Endothelial cell of umbilical vein (primary cell): ENCODE results near the gene GYPC. TPM values are rescaled to one million over a fixed set of nuclear protein-coding genes. Genes with fewer than 3 reads are reported as not detected.

Experiments used
- BruUV-seq: library from RNA; stranded (reverse); fragments of 400-500 nt; replicated peaks from 2 replicates; lab custom pipeline; 2021; lab: Mats Ljungman, UMichigan
- CTCF ChIA-PET: fragments of 300-600, 350-600 bp; sonication (Branson Sonifier 250); formaldehyde crosslinking; loops from one replicate; lab custom pipeline; 2021; ENCODE audit warnings: antibody characterized with exemption, inconsistent platforms; lab: Charles Lee
- POLR2A ChIA-PET: fragments of 300-600, 350-600 bp; sonication (Branson Sonifier 250); formaldehyde crosslinking; loops from one replicate; lab custom pipeline; 2021; ENCODE audit warnings: antibody characterized with exemption, inconsistent platforms; lab: Charles Lee
- DNase-seq: peaks from one replicate; pipeline ENCODE4 v3.0.0-alpha.2; 2011; ENCODE audit warnings: low read depth, low spot score
- FAIRE-seq: peaks from 2 replicates; lab custom pipeline; 2011; peaks lifted over from hg19 to GRCh38; lab: Jason Lieb, UNC
- H2AFZ ChIP-seq: 2 replicates; pipeline ENCODE4 v1.6.0; 2012; ENCODE audit warnings: low read depth, low read length, control low read depth, inconsistent platforms
- H3K27ac ChIP-seq: 2 replicates; pipeline ENCODE4 v1.5.1; 2011; ENCODE audit warnings: low read depth, mild to moderate bottlenecking, control low read depth, low read length, moderate library complexity; ENCODE audit not compliant: insufficient read depth
- H3K27me3 ChIP-seq, 2 experiments: 2 replicates each; pipeline versions ENCODE4 v1.6.0 to v1.6.1; 2011; ENCODE audit warnings: low read length in 2 of 2, mixed read lengths in 1 of 2; ENCODE audit not compliant: control insufficient read depth in 2 of 2, insufficient read depth in 2 of 2
- H3K36me3 ChIP-seq, 2 experiments: 2 replicates in 1 of 2; 3 replicates in 1 of 2; pipeline ENCODE4 v1.5.1; 2011; ENCODE audit warnings: low read length in 2 of 2, mild to moderate bottlenecking in 1 of 2, moderate library complexity in 1 of 2; ENCODE audit not compliant: control insufficient read depth in 2 of 2, insufficient read depth in 2 of 2; ENCODE audit errors: extremely low read depth in 1 of 2
- H3K4me1 ChIP-seq: 3 replicates; pipeline ENCODE4 v1.5.1; 2011; ENCODE audit warnings: mild to moderate bottlenecking, low read length; ENCODE audit not compliant: control insufficient read depth, insufficient read depth; ENCODE audit errors: extremely low read depth
- H3K4me2 ChIP-seq: 2 replicates; pipeline ENCODE4 v1.6.1; 2011; ENCODE audit warnings: low read length, control low read depth, mixed read lengths; ENCODE audit not compliant: insufficient read depth
- H3K4me3 ChIP-seq, 3 experiments: fragments of 200-600 bp in 1 of 3; sonication (generic), shearing (Covaris generic) in 1 of 3; replicated peaks in 1 of 3; 2 replicates each; pipeline ENCODE4 v1.5.1; 2011 to 2016; ENCODE audit warnings: control low read depth in 3 of 3, low read length in 3 of 3, mild to moderate bottlenecking in 2 of 3, inconsistent platforms in 1 of 3, low read depth in 1 of 3, moderate library complexity in 1 of 3; ENCODE audit not compliant: insufficient read depth in 1 of 3
- H3K79me2 ChIP-seq: 2 replicates; pipeline ENCODE4 v1.6.0; 2012; ENCODE audit warnings: low read length, inconsistent platforms; ENCODE audit not compliant: control insufficient read depth, insufficient read depth
- H3K9ac ChIP-seq: replicated peaks from 2 replicates; pipeline ENCODE3; 2011; ENCODE audit warnings: low read length, control low read depth; ENCODE audit not compliant: insufficient read depth; ENCODE audit errors: extremely low read depth
- H3K9me1 ChIP-seq: replicated peaks from 3 replicates; pipeline ENCODE4 v1.6.0; 2011; ENCODE audit warnings: mild to moderate bottlenecking, low read length; ENCODE audit not compliant: control insufficient read depth, insufficient read depth; ENCODE audit errors: extremely low read depth
- H3K9me3 ChIP-seq: replicated peaks from 2 replicates; pipeline ENCODE4 v1.5.1; 2012; ENCODE audit warnings: low read length, inconsistent platforms; ENCODE audit not compliant: control insufficient read depth, insufficient read depth
- H4K20me1 ChIP-seq: replicated peaks from 2 replicates; pipeline ENCODE3; 2011; ENCODE audit warnings: mild to moderate bottlenecking, low read length; ENCODE audit not compliant: control insufficient read depth, insufficient read depth; ENCODE audit errors: extremely low read depth
- EZH2 ChIP-seq: IDR thresholded peaks from 2 replicates; pipeline ENCODE4 v1.6.1; 2012; ENCODE audit warnings: borderline replicate concordance, low read depth, mild to moderate bottlenecking, moderate library complexity, low read length, inconsistent platforms; ENCODE audit not compliant: severe bottlenecking
- FOS ChIP-seq: IDR thresholded peaks from 2 replicates; pipeline ENCODE4 v1.6.1; 2011; ENCODE audit warnings: mild to moderate bottlenecking, low read length, moderate library complexity, borderline replicate concordance; ENCODE audit not compliant: insufficient read depth
- GATA2 ChIP-seq: IDR thresholded peaks from 2 replicates; pipeline ENCODE4 v1.7.0; 2011; ENCODE audit warnings: low read depth, mild to moderate bottlenecking, moderate library complexity, mixed read lengths, low read length; ENCODE audit not compliant: insufficient read length, insufficient read depth
- JUN ChIP-seq: IDR thresholded peaks from 2 replicates; pipeline ENCODE4 v1.6.1; 2011; ENCODE audit warnings: borderline replicate concordance, low read depth; ENCODE audit not compliant: insufficient read length, insufficient read depth
- MYC ChIP-seq: IDR thresholded peaks from one replicate; pipeline ENCODE4 v1.6.1; 2011; ENCODE audit warnings: mild to moderate bottlenecking, low read depth, low read length
- POLR2A ChIP-seq: IDR thresholded peaks from 2 replicates; pipeline ENCODE4 v1.6.1; 2012; ENCODE audit warnings: low read depth, mild to moderate bottlenecking, control low read depth, low read length
- POLR2AphosphoS5 ChIP-seq: IDR thresholded peaks from 2 replicates; pipeline ENCODE4 v1.6.1; 2012; ENCODE audit warnings: low read depth, mild to moderate bottlenecking, control low read depth, low read length, moderate library complexity; ENCODE audit not compliant: insufficient read depth
- dilution Hi-C: fragments of 300-500 bp; cut with MboI; formaldehyde crosslinking; loops from one replicate; pipeline ENCODE4 v1.15.0; 2019; ENCODE audit warnings: low sequenced_read_pairs; ENCODE audit not compliant: extremely low pct_ligation_motif_present
- intact Hi-C: fragments of 100-400 bp; cut with micrococcal nuclease; formaldehyde crosslinking; loops from one replicate; pipeline ENCODE4 v1.10.0; 2022
- polyA plus RNA-seq, 4 experiments: library from polyadenylated mRNA; depleted of rRNA in 3 of 4; stranded (reverse) in 3 of 4; unstranded in 1 of 4; fragments of >200 nt; gene quantifications; 2 replicates each; pipeline versions ENCODE4 v1.2.1 to v1.2.3, GENCODE V29; 2011 to 2012; ENCODE audit warnings: missing spikeins in 1 of 4
- total RNA-seq: library from RNA; stranded (reverse); gene quantifications from 2 replicates; pipeline ENCODE4 v1.2.3, GENCODE V29; 2021
- TF ChIP-seq, protein P1 (sequence below): IDR thresholded peaks from 2 replicates; pipeline ENCODE4 v1.6.1; 2011; ENCODE audit not compliant: insufficient read depth, insufficient read length
- TF ChIP-seq, protein P2 (sequence below), 2 donors: IDR thresholded peaks; 1 replicate in 1 of 2; 2 replicates in 1 of 2; pipeline ENCODE4 v1.5.1; 2011; ENCODE audit warnings: low read length in 2 of 2, mild to moderate bottlenecking in 2 of 2, moderate library complexity in 2 of 2, control low read depth in 1 of 2, inconsistent platforms in 1 of 2, low read depth in 1 of 2; ENCODE audit not compliant: insufficient read depth in 1 of 2; ENCODE audit errors: extremely low read depth in 1 of 2

The GYPC gene
- total and polyA plus RNA-seq, 2 donors (not counting 3 experiments of a cell fraction or from before 2014, with no cell fraction given), result 3.5 to 13.3 TPM

DNA sequence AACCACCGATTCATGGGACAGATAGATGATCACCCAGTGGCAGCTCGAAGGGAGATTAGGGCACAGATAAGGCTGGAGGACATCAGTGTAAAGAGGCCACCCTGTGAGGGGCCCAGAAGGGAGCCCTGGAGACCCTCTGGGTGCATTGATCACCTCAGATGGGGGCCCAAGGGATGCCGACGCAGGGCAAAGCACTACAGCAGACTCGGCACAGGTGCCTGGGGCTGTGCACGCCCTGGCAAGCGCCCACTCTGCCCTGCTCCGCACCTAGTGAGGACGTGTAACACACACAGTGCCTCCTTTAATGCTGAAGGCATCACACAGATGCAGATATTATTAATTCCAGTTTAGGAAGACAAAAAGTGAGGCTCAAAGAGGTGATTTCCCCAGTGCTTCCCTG lies 9.5 kb downstream of the GYPC start:
- H3K9me1 ChIP-seq, result no peaks in the 10 kb centered on the region
- dilution Hi-C loops, result no loop called here
- no peak for TF ChIP-seq POLR2A
- no peak for TF ChIP-seq GATA2
- TF ChIP-seq, protein P1, sequence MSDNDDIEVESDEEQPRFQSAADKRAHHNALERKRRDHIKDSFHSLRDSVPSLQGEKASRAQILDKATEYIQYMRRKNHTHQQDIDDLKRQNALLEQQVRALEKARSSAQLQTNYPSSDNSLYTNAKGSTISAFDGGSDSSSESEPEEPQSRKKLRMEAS, result no peak
- no peak for TF ChIP-seq EZH2
- no peak for TF ChIP-seq POLR2AphosphoS5
- no peak for TF ChIP-seq FOS
- no peak for TF ChIP-seq MYC
- no peak for TF ChIP-seq JUN
- TF ChIP-seq, protein P2, sequence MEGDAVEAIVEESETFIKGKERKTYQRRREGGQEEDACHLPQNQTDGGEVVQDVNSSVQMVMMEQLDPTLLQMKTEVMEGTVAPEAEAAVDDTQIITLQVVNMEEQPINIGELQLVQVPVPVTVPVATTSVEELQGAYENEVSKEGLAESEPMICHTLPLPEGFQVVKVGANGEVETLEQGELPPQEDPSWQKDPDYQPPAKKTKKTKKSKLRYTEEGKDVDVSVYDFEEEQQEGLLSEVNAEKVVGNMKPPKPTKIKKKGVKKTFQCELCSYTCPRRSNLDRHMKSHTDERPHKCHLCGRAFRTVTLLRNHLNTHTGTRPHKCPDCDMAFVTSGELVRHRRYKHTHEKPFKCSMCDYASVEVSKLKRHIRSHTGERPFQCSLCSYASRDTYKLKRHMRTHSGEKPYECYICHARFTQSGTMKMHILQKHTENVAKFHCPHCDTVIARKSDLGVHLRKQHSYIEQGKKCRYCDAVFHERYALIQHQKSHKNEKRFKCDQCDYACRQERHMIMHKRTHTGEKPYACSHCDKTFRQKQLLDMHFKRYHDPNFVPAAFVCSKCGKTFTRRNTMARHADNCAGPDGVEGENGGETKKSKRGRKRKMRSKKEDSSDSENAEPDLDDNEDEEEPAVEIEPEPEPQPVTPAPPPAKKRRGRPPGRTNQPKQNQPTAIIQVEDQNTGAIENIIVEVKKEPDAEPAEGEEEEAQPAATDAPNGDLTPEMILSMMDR (IDR thresholded peaks at IDR 0.05; ENCODE audit: extremely low read depth in 1 of 2, insufficient read depth in 1 of 2, low read depth in 1 of 2, low read length in 2 of 2), result no peak
- H3K4me2 ChIP-seq, result no peak overlapping the region
- FAIRE-seq (no peak), DNase-seq (no peak)
- ChIA-PET POLR2A (no interaction called here), CTCF (no interaction called here)
- H3K79me2 ChIP-seq, result no peaks in the 10 kb centered on the region
- H3K9me3 ChIP-seq, result no peaks in the 10 kb centered on the region
- no TSS peak for BruUV-seq
- intact Hi-C loops, result no loop called here
- no peak overlapping the region for H2AFZ ChIP-seq
- no peaks in the 10 kb centered on the region for H3K4me1 ChIP-seq
- no peak overlapping the region for H3K9ac ChIP-seq
- H3K4me3 ChIP-seq, result no peak overlapping the region
- H4K20me1 ChIP-seq, result no peaks in the 10 kb centered on the region
- no peak overlapping the region for H3K27ac ChIP-seq
- no peaks in the 10 kb centered on the region for H3K36me3 ChIP-seq
- H3K27me3 ChIP-seq, result no peaks in the 10 kb centered on the region
